ENCODE results near the gene CYP4F2. TPM values are rescaled to one million over a fixed set of nuclear protein-coding genes. Genes with fewer than 3 reads are reported as not detected.
"Not testable (repeated sequence)": the region's sequence is repeated elsewhere in the genome, so short reads cannot be mapped to it uniquely, and the experiment has no call there.

Gene CYP4F2
- total and polyA plus RNA-seq, 2 donors (not counting 3 experiments of a cell fraction or from before 2014, with no cell fraction given), result not detected

DNA sequence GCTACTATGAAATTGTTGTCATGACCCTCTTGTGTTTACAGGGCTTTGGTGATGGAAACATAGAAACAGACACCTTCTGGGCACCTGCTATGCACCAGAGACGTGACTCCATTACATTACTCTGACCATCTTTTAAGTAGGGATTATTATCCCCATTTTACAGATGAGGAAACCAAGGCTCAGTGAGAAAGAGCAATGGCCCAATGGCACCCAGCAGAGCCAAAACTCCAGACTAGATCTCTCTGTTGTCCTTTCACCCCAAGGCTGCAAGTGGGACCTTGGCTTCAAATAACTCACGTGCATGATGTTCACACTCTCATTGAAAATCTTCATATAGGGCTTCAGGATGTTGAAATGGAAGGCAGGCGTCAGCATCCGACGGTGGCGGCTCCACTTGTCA is 5.9 kb downstream of the CYP4F2 start:
- Histone ChIP-seq H3K4me2 (ENCODE audit: insufficient read depth, low read length) (no peak overlapping the region), H3K9ac (replicated peaks; ENCODE audit: extremely low read depth, insufficient read depth, low read length) (no peak overlapping the region), H3K27me3 (ENCODE audit: control insufficient read depth in 2 of 2, insufficient read depth in 2 of 2, low read length in 2 of 2) (no peaks in the 10 kb centered on the region), H3K9me1 (replicated peaks; ENCODE audit: control insufficient read depth, extremely low read depth, insufficient read depth, low read length) (no peaks in the 10 kb centered on the region), H3K79me2 (ENCODE audit: control insufficient read depth, insufficient read depth, low read length) (no peaks in the 10 kb centered on the region), H3K4me3 (replicated peaks in 1 of 3; ENCODE audit: insufficient read depth in 1 of 3, low read depth in 1 of 3, low read length in 3 of 3) (no peak overlapping the region), H3K27ac (ENCODE audit: insufficient read depth, low read depth, low read length) (no peak overlapping the region), H3K36me3 (ENCODE audit: control insufficient read depth in 2 of 2, extremely low read depth in 1 of 2, insufficient read depth in 2 of 2, low read length in 2 of 2) (no peaks in the 10 kb centered on the region), H3K9me3 (replicated peaks; ENCODE audit: control insufficient read depth, insufficient read depth, low read length) (no peaks in the 10 kb centered on the region), H3K4me1 (ENCODE audit: control insufficient read depth, extremely low read depth, insufficient read depth, low read length) (no peaks in the 10 kb centered on the region), H2AFZ (ENCODE audit: low read depth, low read length) (no peak overlapping the region), H4K20me1 (replicated peaks; ENCODE audit: control insufficient read depth, extremely low read depth, insufficient read depth, low read length) (no peaks in the 10 kb centered on the region)
- TF ChIP-seq POLR2AphosphoS5 (IDR thresholded peaks at IDR 0.05; ENCODE audit: insufficient read depth, low read depth, low read length) (no peak), FOS (IDR thresholded peaks at IDR 0.05; ENCODE audit: borderline replicate concordance, insufficient read depth, low read length) (no peak)
- BruUV-seq (replicated peaks), result no TSS peak
- POLR2A ChIA-PET, result no interaction called here
- intact Hi-C loops (cut with micrococcal nuclease) (no loop called here), dilution Hi-C loops (cut with MboI; ENCODE audit: extremely low pct_ligation_motif_present, low sequenced_read_pairs) (no loop called here)
- DNase-seq (ENCODE audit: low read depth, low spot score) (no peak), FAIRE-seq (no peak)
- CTCF ChIA-PET, result no interaction called here

DNA sequence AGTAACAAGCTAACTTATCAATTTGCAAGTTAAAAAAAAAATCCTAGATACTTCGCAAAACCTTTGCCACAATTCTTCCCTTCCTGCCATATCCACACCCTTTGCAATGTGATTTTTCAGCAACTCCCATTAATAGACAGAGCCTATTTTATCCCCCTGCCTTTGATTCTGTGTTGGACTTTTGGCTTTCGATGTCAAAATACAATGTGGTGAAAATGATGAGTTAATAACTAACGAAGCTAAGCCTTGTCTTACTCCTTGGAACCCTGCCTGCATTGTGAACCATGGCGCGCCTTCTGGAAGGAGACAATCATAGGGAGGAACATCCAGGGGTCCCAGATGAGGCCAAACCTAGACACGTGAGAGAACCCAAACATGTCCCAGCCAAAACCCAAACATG is 6.4 kb downstream of the CYP4F2 start:
- ChIA-PET CTCF (no interaction called here), POLR2A (no interaction called here)
- Histone ChIP-seq H3K9me3 (replicated peaks; ENCODE audit: control insufficient read depth, insufficient read depth, low read length) (no peaks in the 10 kb centered on the region), H3K4me2 (ENCODE audit: insufficient read depth, low read length) (no peak overlapping the region), H3K27ac (ENCODE audit: insufficient read depth, low read depth, low read length) (no peak overlapping the region), H3K27me3 (ENCODE audit: control insufficient read depth in 2 of 2, insufficient read depth in 2 of 2, low read length in 2 of 2) (no peaks in the 10 kb centered on the region), H3K79me2 (ENCODE audit: control insufficient read depth, insufficient read depth, low read length) (no peaks in the 10 kb centered on the region), H3K4me1 (ENCODE audit: control insufficient read depth, extremely low read depth, insufficient read depth, low read length) (no peaks in the 10 kb centered on the region), H3K9me1 (replicated peaks; ENCODE audit: control insufficient read depth, extremely low read depth, insufficient read depth, low read length) (no peaks in the 10 kb centered on the region), H4K20me1 (replicated peaks; ENCODE audit: control insufficient read depth, extremely low read depth, insufficient read depth, low read length) (no peaks in the 10 kb centered on the region), H3K9ac (replicated peaks; ENCODE audit: extremely low read depth, insufficient read depth, low read length) (no peak overlapping the region), H3K36me3 (ENCODE audit: control insufficient read depth in 2 of 2, extremely low read depth in 1 of 2, insufficient read depth in 2 of 2, low read length in 2 of 2) (no peaks in the 10 kb centered on the region), H2AFZ (ENCODE audit: low read depth, low read length) (no peak overlapping the region), H3K4me3 (replicated peaks in 1 of 3; ENCODE audit: insufficient read depth in 1 of 3, low read depth in 1 of 3, low read length in 3 of 3) (no peak overlapping the region)
- DNase-seq (ENCODE audit: low read depth, low spot score), result no peak
- BruUV-seq (replicated peaks), result no TSS peak
- no peak for FAIRE-seq
- no peak for TF ChIP-seq MYC (IDR thresholded peaks at IDR 0.05; ENCODE audit: low read depth, low read length)
- TF ChIP-seq POLR2AphosphoS5 (IDR thresholded peaks at IDR 0.05; ENCODE audit: insufficient read depth, low read depth, low read length), result no peak
- TF ChIP-seq, protein P1, sequence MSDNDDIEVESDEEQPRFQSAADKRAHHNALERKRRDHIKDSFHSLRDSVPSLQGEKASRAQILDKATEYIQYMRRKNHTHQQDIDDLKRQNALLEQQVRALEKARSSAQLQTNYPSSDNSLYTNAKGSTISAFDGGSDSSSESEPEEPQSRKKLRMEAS (IDR thresholded peaks at IDR 0.05; ENCODE audit: insufficient read depth, insufficient read length), result no peak
- TF ChIP-seq, protein P2, sequence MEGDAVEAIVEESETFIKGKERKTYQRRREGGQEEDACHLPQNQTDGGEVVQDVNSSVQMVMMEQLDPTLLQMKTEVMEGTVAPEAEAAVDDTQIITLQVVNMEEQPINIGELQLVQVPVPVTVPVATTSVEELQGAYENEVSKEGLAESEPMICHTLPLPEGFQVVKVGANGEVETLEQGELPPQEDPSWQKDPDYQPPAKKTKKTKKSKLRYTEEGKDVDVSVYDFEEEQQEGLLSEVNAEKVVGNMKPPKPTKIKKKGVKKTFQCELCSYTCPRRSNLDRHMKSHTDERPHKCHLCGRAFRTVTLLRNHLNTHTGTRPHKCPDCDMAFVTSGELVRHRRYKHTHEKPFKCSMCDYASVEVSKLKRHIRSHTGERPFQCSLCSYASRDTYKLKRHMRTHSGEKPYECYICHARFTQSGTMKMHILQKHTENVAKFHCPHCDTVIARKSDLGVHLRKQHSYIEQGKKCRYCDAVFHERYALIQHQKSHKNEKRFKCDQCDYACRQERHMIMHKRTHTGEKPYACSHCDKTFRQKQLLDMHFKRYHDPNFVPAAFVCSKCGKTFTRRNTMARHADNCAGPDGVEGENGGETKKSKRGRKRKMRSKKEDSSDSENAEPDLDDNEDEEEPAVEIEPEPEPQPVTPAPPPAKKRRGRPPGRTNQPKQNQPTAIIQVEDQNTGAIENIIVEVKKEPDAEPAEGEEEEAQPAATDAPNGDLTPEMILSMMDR (IDR thresholded peaks at IDR 0.05; ENCODE audit: extremely low read depth in 1 of 2, insufficient read depth in 1 of 2, low read depth in 1 of 2, low read length in 2 of 2), result no peak
- no peak for TF ChIP-seq FOS (IDR thresholded peaks at IDR 0.05; ENCODE audit: borderline replicate concordance, insufficient read depth, low read length)
- no peak for TF ChIP-seq GATA2 (IDR thresholded peaks at IDR 0.05; ENCODE audit: insufficient read depth, insufficient read length, low read depth, low read length)
- no peak for TF ChIP-seq POLR2A (IDR thresholded peaks at IDR 0.05; ENCODE audit: low read depth, low read length)
- no peak for TF ChIP-seq JUN (IDR thresholded peaks at IDR 0.05; ENCODE audit: borderline replicate concordance, insufficient read depth, insufficient read length, low read depth)
- no peak for TF ChIP-seq EZH2 (IDR thresholded peaks at IDR 0.05; ENCODE audit: borderline replicate concordance, low read depth, low read length, severe bottlenecking)
- intact Hi-C loops (cut with micrococcal nuclease), result no loop called here
- dilution Hi-C loops (cut with MboI; ENCODE audit: extremely low pct_ligation_motif_present, low sequenced_read_pairs), result no loop called here

DNA sequence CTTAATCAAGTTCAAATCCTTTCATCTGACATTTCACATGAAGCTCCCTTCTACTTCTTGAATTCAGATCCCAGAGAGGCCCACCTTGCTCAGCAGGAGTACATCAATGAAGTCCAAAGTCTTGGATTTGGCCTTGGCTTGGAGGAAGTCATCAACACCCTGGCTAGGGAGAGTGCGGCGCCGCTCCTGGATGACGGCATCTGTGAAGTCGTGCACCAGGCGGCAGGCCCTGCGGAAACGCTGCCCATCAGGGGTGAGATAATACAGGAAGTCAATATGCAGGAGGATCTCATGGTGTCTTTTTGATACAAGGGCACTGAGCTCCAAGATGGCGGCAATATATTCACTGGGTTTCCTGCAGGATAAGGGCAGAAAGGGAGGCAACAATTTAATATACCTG is 8.5 kb downstream of the CYP4F2 start:
- intact Hi-C loops (cut with micrococcal nuclease); H4K20me1 ChIP-seq (replicated peaks; ENCODE audit: control insufficient read depth, extremely low read depth, insufficient read depth, low read length); H3K27me3 ChIP-seq (ENCODE audit: control insufficient read depth in 2 of 2, insufficient read depth in 2 of 2, low read length in 2 of 2); DNase-seq (ENCODE audit: low read depth, low spot score); H3K4me2 ChIP-seq (ENCODE audit: insufficient read depth, low read length); H3K4me1 ChIP-seq (ENCODE audit: control insufficient read depth, extremely low read depth, insufficient read depth, low read length); BruUV-seq (replicated peaks); FAIRE-seq; H3K9me3 ChIP-seq (replicated peaks; ENCODE audit: control insufficient read depth, insufficient read depth, low read length); H3K9me1 ChIP-seq (replicated peaks; ENCODE audit: control insufficient read depth, extremely low read depth, insufficient read depth, low read length); H3K27ac ChIP-seq (ENCODE audit: insufficient read depth, low read depth, low read length); dilution Hi-C loops (cut with MboI; ENCODE audit: extremely low pct_ligation_motif_present, low sequenced_read_pairs); CTCF ChIA-PET; H2AFZ ChIP-seq (ENCODE audit: low read depth, low read length); H3K9ac ChIP-seq (replicated peaks; ENCODE audit: extremely low read depth, insufficient read depth, low read length); H3K4me3 ChIP-seq (replicated peaks in 1 of 3; ENCODE audit: insufficient read depth in 1 of 3, low read depth in 1 of 3, low read length in 3 of 3); H3K36me3 ChIP-seq (ENCODE audit: control insufficient read depth in 2 of 2, extremely low read depth in 1 of 2, insufficient read depth in 2 of 2, low read length in 2 of 2); H3K79me2 ChIP-seq (ENCODE audit: control insufficient read depth, insufficient read depth, low read length); POLR2A ChIA-PET: not testable (repeated sequence)

Data from endothelial cell of umbilical vein (primary cell).